Brain microvascular endothelial cell (primary cell): ENCODE data around the gene TBL1Y.

Experiments used
- DNase-seq: peaks from one replicate; pipeline ENCODE4 v3.0.0-alpha.2; 2020
- H3K27ac ChIP-seq: fragments of 250-450 bp; sonication (Bioruptor Pico); 2 replicates; pipeline ENCODE4 v1.5.1; 2020; ENCODE audit warnings: mild to moderate bottlenecking, moderate library complexity
- H3K27me3 ChIP-seq: fragments of 250-450 bp; sonication (Bioruptor Pico); replicated peaks from 2 replicates; pipeline ENCODE4 v1.5.1; 2020; ENCODE audit warnings: mild to moderate bottlenecking
- H3K36me3 ChIP-seq: fragments of 250-450 bp; sonication (Bioruptor Pico); replicated peaks from 2 replicates; pipeline ENCODE4 v1.5.1; 2020; ENCODE audit warnings: mild to moderate bottlenecking
- H3K4me3 ChIP-seq: 2 replicates; pipeline ENCODE4 v1.5.1; 2011; ENCODE audit warnings: low read depth, mild to moderate bottlenecking, control low read depth, low read length, moderate library complexity
- in situ Hi-C: cut with HindIII; loops from 2 replicates; pipeline ENCODE4 v1.10.0; 2017; ENCODE audit warnings: low sequenced_read_pairs, low pct_ligation_motif_present
- TF ChIP-seq, protein P1 (sequence below): IDR thresholded peaks from 2 replicates; pipeline ENCODE4 v1.5.1; 2011; ENCODE audit warnings: low read depth, mild to moderate bottlenecking, moderate library complexity, low read length, control low read depth, inconsistent platforms; ENCODE audit errors: missing control alignments

Gene TBL1Y

DNA sequence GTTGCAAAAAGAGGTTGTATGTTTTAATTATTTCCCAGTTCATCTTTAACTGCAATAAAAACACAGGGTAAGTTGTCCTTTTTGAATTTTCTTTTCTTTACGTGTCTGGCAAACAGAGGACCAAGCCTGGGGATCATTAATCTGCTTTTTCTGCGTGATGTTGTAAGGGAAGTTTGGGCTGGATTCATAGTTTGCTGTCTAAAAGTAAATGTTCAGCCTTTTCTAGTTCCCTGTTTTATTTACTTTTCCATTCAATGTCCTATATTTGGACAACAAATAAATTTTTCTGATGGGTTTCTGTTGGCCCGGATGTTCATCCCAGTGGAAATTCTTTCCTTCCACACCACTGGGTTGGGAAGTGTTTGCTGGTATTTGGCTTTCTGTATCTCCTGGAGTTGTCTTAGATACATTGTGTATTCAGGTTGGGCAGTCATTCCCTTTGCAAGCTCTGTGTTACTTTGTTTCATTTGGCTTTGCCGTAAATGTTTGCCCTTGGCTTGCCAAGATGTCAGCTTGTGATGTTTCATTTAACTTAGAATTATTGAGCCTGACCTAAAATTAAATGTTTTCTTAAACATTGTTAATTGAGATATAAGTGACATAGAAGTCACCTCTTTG, 21.4 kb downstream of the TBL1Y start:
- DNase-seq: no peak
- TF ChIP-seq, protein P1, sequence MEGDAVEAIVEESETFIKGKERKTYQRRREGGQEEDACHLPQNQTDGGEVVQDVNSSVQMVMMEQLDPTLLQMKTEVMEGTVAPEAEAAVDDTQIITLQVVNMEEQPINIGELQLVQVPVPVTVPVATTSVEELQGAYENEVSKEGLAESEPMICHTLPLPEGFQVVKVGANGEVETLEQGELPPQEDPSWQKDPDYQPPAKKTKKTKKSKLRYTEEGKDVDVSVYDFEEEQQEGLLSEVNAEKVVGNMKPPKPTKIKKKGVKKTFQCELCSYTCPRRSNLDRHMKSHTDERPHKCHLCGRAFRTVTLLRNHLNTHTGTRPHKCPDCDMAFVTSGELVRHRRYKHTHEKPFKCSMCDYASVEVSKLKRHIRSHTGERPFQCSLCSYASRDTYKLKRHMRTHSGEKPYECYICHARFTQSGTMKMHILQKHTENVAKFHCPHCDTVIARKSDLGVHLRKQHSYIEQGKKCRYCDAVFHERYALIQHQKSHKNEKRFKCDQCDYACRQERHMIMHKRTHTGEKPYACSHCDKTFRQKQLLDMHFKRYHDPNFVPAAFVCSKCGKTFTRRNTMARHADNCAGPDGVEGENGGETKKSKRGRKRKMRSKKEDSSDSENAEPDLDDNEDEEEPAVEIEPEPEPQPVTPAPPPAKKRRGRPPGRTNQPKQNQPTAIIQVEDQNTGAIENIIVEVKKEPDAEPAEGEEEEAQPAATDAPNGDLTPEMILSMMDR: no peak

GRCh38 chrY:6935497-6935896, 25.0 kb downstream of the TBL1Y start:
- Histone ChIP-seq H3K27me3 (no peaks in the 10 kb centered on the region), H3K36me3 (no peaks in the 10 kb centered on the region), H3K27ac (no peak overlapping the region), H3K4me3 (no peak overlapping the region)
- DNase-seq: no peak
- in situ Hi-C loops: no loop called here
- TF ChIP-seq, protein P1: no peak

More for the DNA sequence above, 21.4 kb downstream of the TBL1Y start:
- Histone ChIP-seq H3K27me3 (no peaks in the 10 kb centered on the region), H3K36me3 (no peaks in the 10 kb centered on the region), H3K27ac (no peak overlapping the region), H3K4me3 (no peak overlapping the region)
- in situ Hi-C loops: no loop called here

DNA sequence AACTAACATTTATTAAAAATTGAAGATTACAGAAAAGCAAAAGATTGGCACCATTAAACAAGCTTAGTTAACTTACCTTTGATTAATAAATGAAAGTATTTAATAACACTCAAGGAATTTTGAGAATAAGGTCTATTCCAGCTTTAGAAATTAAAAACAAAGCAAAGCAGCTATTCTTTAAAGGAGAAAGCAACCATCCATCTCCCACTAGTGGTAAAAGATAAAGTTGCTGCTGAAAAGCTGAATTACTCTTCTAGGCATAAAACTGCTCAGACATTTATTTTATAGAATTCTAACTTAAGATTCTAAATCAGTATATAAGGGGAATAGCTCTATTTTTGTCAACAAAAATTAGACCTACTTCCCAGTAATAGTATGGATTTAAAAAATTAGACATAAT, 37.2 kb downstream of the TBL1Y start:
- Histone ChIP-seq H3K27me3 (no peaks in the 10 kb centered on the region), H3K4me3 (no peak overlapping the region), H3K36me3 (no peaks in the 10 kb centered on the region), H3K27ac (no peak overlapping the region)
- TF ChIP-seq, protein P1: no peak
- DNase-seq: no peak
- in situ Hi-C loops: no loop called here

DNA sequence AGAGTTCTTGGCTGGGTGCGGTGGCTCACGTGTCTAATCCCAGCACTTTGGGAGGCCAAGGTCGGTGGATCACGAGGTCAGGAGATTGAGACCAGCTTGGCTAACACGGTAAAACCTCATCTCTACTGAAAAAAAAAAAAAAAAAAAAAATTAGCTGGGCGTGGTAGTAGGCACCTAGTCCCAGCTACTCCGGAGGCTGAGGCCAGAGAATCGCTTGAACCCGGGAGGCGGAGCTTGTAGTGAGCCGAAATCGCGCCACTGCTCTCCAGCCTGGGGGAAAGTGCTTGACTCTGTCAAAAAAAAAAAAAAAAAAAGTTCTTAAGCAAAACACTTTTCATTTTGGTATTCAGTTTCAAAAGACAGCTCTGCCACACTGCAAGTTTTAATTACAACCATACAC, 37.9 kb downstream of the TBL1Y start:
- Histone ChIP-seq H3K4me3 (no peak overlapping the region), H3K27me3 (no peaks in the 10 kb centered on the region), H3K36me3 (no peaks in the 10 kb centered on the region), H3K27ac (no peak overlapping the region)
- in situ Hi-C loops: no loop called here
- no peak for DNase-seq
- TF ChIP-seq, protein P1: no peak

GRCh38 chrY:6949947-6950346, 39.5 kb downstream of the TBL1Y start:
- TF ChIP-seq, protein P1: no peak
- DNase-seq: no peak
- Histone ChIP-seq H3K27me3 (no peaks in the 10 kb centered on the region), H3K36me3 (no peaks in the 10 kb centered on the region), H3K4me3 (no peak overlapping the region), H3K27ac (no peak overlapping the region)
- in situ Hi-C loops: no loop called here

- Histone ChIP-seq H3K36me3 (no peaks in the 10 kb centered on the region), H3K4me3 (no peak overlapping the region), H3K27me3 (no peaks in the 10 kb centered on the region), H3K27ac (no peak overlapping the region)
- TF ChIP-seq, protein P1: no peak
- in situ Hi-C loops: no loop called here
- no peak for DNase-seq
These were observed 54.2 kb downstream of the TBL1Y start for GRCh38 chrY:6964732-6965131.
